BJ (cell line): ENCODE measurements around the gene THEM4. TPM values are rescaled to one million over a fixed set of nuclear protein-coding genes. Genes with fewer than 3 reads are reported as not detected.

Source experiments
- CTCF ChIA-PET: fragments of 350-600 bp; formaldehyde crosslinking; extraction: SDS; loops from one replicate; lab custom pipeline; 2021; ENCODE audit warnings: antibody characterized with exemption, inconsistent platforms; lab: Yijun Ruan, JAX
- POLR2A ChIA-PET: fragments of 300-600 bp; sonication (Branson Sonifier 250); formaldehyde crosslinking; extraction: SDS; loops from one replicate; lab custom pipeline; 2021; ENCODE audit warnings: antibody characterized with exemption; lab: Charles Lee
- DNase-seq: peaks from one replicate; pipeline ENCODE4 v3.0.0-alpha.2; 2011; ENCODE audit warnings: low read depth
- H3K27me3 ChIP-seq: 2 replicates; pipeline ENCODE4 v1.6.0; 2011; ENCODE audit warnings: low read length; ENCODE audit not compliant: control insufficient read depth, insufficient read depth
- H3K36me3 ChIP-seq: 2 replicates; pipeline ENCODE4 v1.5.1; 2011; ENCODE audit warnings: low read length; ENCODE audit not compliant: control insufficient read depth, insufficient read depth
- H3K4me3 ChIP-seq: 2 replicates; pipeline ENCODE4 v1.5.1; 2011; ENCODE audit warnings: low read depth, mild to moderate bottlenecking, control low read depth, low read length
- CTCF ChIP-seq: IDR thresholded peaks from 2 replicates; pipeline ENCODE4 v1.5.1; 2011; ENCODE audit warnings: low read depth, mild to moderate bottlenecking, control low read depth, inconsistent platforms, low read length, moderate library complexity; ENCODE audit not compliant: insufficient read depth
- polyA plus RNA-seq: library from polyadenylated mRNA; depleted of rRNA; stranded (reverse); fragments of >200 nt; gene quantifications from 2 replicates; pipeline ENCODE4 v1.2.3, GENCODE V29; 2011

The THEM4 gene
- polyA plus RNA-seq, 1 experiment = 11.7 TPM

DNA sequence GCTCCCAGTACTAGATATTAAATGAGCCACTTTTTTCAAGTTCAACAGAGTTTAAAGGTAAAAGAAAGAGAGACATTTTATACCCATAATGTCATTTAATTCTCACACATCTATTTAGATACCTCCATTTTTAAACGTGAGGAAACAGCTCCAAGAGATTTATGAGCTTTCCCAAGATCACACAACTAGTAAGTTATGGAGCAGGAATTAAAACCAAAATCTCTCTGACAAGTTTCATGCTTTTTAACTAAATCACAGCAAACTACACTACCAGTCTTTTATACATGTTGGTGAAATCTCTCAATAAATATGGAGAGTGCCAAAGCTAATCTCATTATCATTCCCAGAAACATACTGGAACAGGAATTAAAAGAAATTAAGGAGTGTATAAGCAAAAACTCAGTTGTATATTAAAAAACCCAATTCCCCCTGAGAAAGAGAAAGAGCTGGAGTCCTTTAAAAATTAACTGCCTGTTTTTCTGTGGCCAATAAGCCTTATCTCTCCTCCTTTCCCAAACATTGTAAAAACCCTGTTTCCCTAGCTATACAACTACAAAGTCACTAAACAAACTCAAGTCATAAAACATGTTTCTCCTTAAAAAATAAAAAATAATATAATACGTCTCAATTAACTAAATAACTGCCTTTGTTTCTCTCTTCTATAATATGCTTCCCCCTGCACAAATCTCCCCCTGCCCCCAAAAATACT lies 26.7 kb upstream of the THEM4 start:
- CTCF ChIA-PET = interaction anchor here (1.3 to 11.5 kb wide), 7 partner anchors 9 to 98 kb away, joined by 5 to 315 read pairs (median 29); partner anchors contain the start of gene S100A10

GRCh38 chr1:151935154-151935553 lies 25.8 kb upstream of the THEM4 start:
- DNase-seq = no peak
- no peak for TF ChIP-seq CTCF
- H3K27me3 ChIP-seq = peaks cover 5% of the 10 kb centered on the region; the same call in 1 of the 2 replicates
- H3K4me3 ChIP-seq = no peak overlapping the region
- ChIA-PET CTCF (interaction anchor here (1.3 to 11.5 kb wide), 10 partner anchors 10 to 99 kb away, joined by 3 to 315 read pairs (median 11); partner anchors contain the start of gene S100A10), POLR2A (no interaction called here)
- no peaks in the 10 kb centered on the region for H3K36me3 ChIP-seq

More for the DNA sequence above, 26.7 kb upstream of the THEM4 start:
- H3K36me3 ChIP-seq = no peaks in the 10 kb centered on the region
- H3K27me3 ChIP-seq = peaks cover 5% of the 10 kb centered on the region; the same call in 1 of the 2 replicates
- POLR2A ChIA-PET = no interaction called here
- no peak for TF ChIP-seq CTCF
- no peak overlapping the region for H3K4me3 ChIP-seq
- no peak for DNase-seq

DNA sequence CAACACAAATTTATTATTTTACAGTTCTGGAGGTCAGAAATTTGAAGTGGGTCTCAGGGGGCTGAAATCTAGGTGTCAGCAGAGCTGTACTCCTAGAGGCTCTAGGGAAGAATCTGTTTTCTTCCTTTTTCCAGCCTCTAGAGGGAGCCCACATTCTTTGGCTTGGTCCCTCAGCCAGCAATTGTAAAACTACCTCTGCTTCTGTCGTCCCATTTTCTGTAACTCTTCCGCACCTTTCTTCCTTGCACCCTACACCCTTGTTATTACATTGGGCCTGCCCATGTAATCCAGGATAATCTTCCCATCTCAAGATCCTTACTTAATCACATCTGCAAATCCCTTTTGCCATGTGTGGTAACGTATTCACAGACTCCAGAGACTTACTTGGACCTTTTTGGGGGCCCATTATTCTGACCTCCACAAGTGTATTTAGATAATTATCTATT lies 24.8 kb upstream of the THEM4 start:
- TF ChIP-seq CTCF = peak; percentile 89

DNA sequence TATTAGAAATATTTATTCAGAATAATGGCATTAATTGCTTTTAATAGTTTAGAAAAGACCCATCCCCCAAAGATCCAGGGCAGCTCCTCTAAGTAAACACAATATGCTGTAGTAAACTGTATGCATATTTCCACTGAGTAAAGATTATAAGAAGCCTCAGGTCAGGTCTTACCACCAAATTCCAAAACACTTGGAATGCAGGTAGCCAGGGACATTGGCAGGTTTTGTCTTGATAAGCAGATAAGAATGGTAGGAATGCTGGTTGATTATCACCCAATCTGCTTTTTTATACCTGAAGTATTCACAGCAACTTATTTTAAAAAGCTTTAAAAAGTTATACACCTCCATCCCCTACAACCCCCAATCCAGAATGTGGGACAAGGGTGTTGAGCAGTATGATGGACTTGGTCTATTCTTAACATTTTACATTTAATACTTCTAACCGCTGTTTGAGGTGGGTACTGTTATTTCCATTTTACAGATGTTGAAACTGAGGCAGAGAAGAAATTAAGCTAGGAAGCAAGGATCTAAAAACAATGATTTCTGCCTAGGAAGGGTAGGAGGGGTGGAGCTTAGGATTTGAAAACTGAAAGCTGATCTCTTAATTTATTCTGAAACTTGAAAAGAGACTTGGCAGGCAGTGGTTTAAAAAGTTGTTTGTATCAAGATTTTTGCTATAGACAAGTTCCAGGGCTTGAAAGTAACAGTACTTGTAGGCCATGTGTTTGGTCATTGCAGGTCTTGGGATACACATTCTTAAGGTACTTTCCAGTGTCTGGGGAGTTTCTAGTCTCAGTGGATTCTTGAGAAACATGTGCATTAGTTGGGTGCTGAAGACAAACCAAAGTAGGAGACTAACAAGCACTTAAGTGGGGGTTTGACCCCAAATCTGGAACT lies 15.6 kb upstream of the THEM4 start:
- Histone ChIP-seq H3K27me3 (peaks cover 4% of the 10 kb centered on the region), H3K36me3 (no peaks in the 10 kb centered on the region), H3K4me3 (no peak overlapping the region)
- DNase-seq = no peak
- ChIA-PET CTCF (interaction anchor here (0.9 to 1.3 kb wide), 3 partner anchors 9 to 77 kb away, joined by 3 to 5 read pairs (median 5); no protein-coding TSS in a partner anchor), POLR2A (no interaction called here)
- no peak for TF ChIP-seq CTCF

More for the DNA sequence above, 24.8 kb upstream of the THEM4 start:
- no peaks in the 10 kb centered on the region for H3K36me3 ChIP-seq
- DNase-seq = no peak
- ChIA-PET POLR2A (no interaction called here), CTCF (interaction anchor here (1.0 to 11.5 kb wide), 21 partner anchors 9 to 253 kb away, joined by 3 to 315 read pairs (median 5); partner anchors contain the start of gene S100A10)
- H3K27me3 ChIP-seq = peaks cover 5% of the 10 kb centered on the region; the same call in 1 of the 2 replicates
- H3K4me3 ChIP-seq = no peak overlapping the region
